GM21390 (cell line): ENCODE measurements around the gene SYT5.
A peak's percentile ranks its signal among the peaks of the same experiment; 100 is the strongest.
"Not testable (repeated sequence)": the region's sequence is repeated elsewhere in the genome, so short reads cannot be mapped to it uniquely, and the experiment has no call there.

Experiments used
- ATAC-seq: cut with Tn5 transposase; IDR thresholded peaks from one replicate; pipeline ENCODE4 v1.9.1; 2021; ENCODE audit not compliant: unreplicated experiment

SYT5 gene

GRCh38 chr19:55172318-55172717, 7.8 kb downstream of the SYT5 start:
- ATAC-seq, result not testable (repeated sequence)

GRCh38 chr19:55171440-55171839, 8.6 kb downstream of the SYT5 start:
- ATAC-seq, result no peak

- ATAC-seq, result no peak
Measured at GRCh38 chr19:55169136-55169535, 11.0 kb downstream of the SYT5 start.

GRCh38 chr19:55166530-55167268, 13.4 kb downstream of the SYT5 start, which contains the start of gene DNAAF3:
Gene DNAAF3 (minus strand): TSS chr19:55166613. CDS start chr19:55166413, 200 bp downstream.
- ATAC-seq, result peak; percentile 83

GRCh38 chr19:55165952-55166529, 14.0 kb downstream of the SYT5 start:
- no peak for ATAC-seq

- no peak for ATAC-seq
Measured at GRCh38 chr19:55161571-55162322, 18.3 kb downstream of the SYT5 start.

GRCh38 chr19:55160986-55161365, 19.1 kb downstream of the SYT5 start:
- no peak for ATAC-seq

- peak; percentile 66 for ATAC-seq
Measured at GRCh38 chr19:55160128-55160985, 19.7 kb downstream of the SYT5 start.

GRCh38 chr19:55158848-55159749, 21.0 kb downstream of the SYT5 start:
- no peak for ATAC-seq

GRCh38 chr19:55158423-55158822, 21.7 kb downstream of the SYT5 start:
- ATAC-seq, result no peak

GRCh38 chr19:55157064-55157908, 22.8 kb downstream of the SYT5 start, which contains the start of gene TNNI3:
Gene TNNI3 (minus strand): TSS chr19:55157732. CDS start chr19:55157589, 143 bp downstream.
- no peak for ATAC-seq

- ATAC-seq, result no peak
Measured at GRCh38 chr19:55156202-55157063, 23.7 kb downstream of the SYT5 start.

GRCh38 chr19:55155784-55156183, 24.3 kb downstream of the SYT5 start:
- ATAC-seq, result not testable (repeated sequence)

- ATAC-seq, result no peak
Measured at GRCh38 chr19:55153652-55154264, 26.3 kb downstream of the SYT5 start.

- no peak for ATAC-seq
Measured at GRCh38 chr19:55152017-55152416, 28.1 kb downstream of the SYT5 start.

GRCh38 chr19:55149078-55150003, 30.7 kb downstream of the SYT5 start, which contains the start of gene TNNT1:
Gene TNNT1 (minus strand): TSS chr19:55149206. CDS start chr19:55147157, 2,049 bp downstream.
- ATAC-seq, result no peak
